ENCODE measurements around the gene ACSF3. TPM values are rescaled to one million over a fixed set of nuclear protein-coding genes. Genes with fewer than 3 reads are reported as not detected.
A peak's percentile ranks its signal among the peaks of the same experiment; 100 is the strongest.

Gene ACSF3
- total RNA-seq, 1 donor from 2014 or later, result 14.5 TPM

DNA sequence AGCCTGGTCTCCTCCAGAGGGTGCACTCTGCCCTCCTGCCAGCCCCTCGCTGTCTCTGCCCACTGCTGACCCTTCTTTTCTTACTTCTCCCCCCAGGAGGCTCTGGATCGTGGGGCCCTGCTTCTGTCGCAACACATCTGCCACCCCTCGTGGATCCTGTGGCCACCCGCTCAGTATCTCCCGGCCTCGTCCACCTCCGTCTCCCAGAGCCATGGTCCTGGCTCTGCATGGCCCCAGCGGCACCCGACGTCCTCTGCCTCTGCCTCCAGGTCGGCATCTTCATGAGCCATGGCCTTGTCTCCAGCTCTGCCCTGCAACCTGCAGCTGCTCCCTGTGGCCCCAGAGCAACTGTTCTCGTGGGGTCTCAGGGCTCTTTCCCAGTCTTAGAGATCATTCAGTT lies 12.1 kb upstream of the ACSF3 start:
- Histone ChIP-seq H3K4me1 (no peaks in the 10 kb centered on the region), H3K4me2 (no peak overlapping the region), H3K9me3 (ENCODE audit: low read depth) (no peaks in the 10 kb centered on the region), H3K27ac (no peak overlapping the region), H3K36me3 (no peaks in the 10 kb centered on the region), H3K4me3 (no peak overlapping the region), H3K79me2 (ENCODE audit: low read depth) (no peaks in the 10 kb centered on the region), H3F3A (ENCODE audit: low read depth) (no peaks in the 10 kb centered on the region), H3K9ac (no peak overlapping the region), H2AFZ (replicated peaks) (no peak overlapping the region), H3K27me3 (no peaks in the 10 kb centered on the region), H4K20me1 (ENCODE audit: low read depth) (no peaks in the 10 kb centered on the region)
- no peak overlapping the region for H3K4me3 Mint-ChIP-seq
- peaks cover 2% of the 10 kb centered on the region for H3K9me3 Mint-ChIP-seq
- H3K36me3 Mint-ChIP-seq, result no peaks in the 10 kb centered on the region
- no peak for TF ChIP-seq EZH2 (IDR thresholded peaks at IDR 0.05)
- TF ChIP-seq, protein P1, sequence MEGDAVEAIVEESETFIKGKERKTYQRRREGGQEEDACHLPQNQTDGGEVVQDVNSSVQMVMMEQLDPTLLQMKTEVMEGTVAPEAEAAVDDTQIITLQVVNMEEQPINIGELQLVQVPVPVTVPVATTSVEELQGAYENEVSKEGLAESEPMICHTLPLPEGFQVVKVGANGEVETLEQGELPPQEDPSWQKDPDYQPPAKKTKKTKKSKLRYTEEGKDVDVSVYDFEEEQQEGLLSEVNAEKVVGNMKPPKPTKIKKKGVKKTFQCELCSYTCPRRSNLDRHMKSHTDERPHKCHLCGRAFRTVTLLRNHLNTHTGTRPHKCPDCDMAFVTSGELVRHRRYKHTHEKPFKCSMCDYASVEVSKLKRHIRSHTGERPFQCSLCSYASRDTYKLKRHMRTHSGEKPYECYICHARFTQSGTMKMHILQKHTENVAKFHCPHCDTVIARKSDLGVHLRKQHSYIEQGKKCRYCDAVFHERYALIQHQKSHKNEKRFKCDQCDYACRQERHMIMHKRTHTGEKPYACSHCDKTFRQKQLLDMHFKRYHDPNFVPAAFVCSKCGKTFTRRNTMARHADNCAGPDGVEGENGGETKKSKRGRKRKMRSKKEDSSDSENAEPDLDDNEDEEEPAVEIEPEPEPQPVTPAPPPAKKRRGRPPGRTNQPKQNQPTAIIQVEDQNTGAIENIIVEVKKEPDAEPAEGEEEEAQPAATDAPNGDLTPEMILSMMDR (IDR thresholded peaks at IDR 0.05), result no peak
- no peak for TF ChIP-seq EZH2phosphoT487 (IDR thresholded peaks at IDR 0.05)
- no peak overlapping the region for H3K27ac Mint-ChIP-seq
- no peak for DNase-seq (ENCODE audit: low spot score)
- peaks cover 8% of the 10 kb centered on the region for H3K4me1 Mint-ChIP-seq
- peaks cover 5% of the 10 kb centered on the region for H3K27me3 Mint-ChIP-seq (ENCODE audit: insufficient read depth, low read depth)

DNA sequence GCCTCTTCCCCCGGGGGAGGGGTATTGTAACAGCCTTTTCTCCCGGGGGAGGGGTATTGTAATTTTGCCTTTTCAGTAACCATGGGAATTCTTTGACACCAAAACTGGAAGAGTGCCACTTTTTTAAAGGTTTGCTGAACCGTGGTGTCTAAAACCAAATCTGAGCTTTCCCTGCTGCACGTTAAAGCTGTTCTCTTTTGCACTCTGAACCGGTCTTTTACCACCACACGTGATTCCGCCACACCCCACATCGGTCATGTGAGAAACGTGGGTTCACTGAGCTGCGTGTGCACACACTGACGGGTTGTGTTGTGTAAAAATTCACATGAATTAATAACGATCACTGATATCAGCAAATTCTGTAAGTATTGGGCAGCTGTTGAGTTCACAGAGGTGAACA lies 9.2 kb upstream of the ACSF3 start:
- TF ChIP-seq, protein P1 (IDR thresholded peaks at IDR 0.05), result no peak
- TF ChIP-seq EZH2phosphoT487 (IDR thresholded peaks at IDR 0.05), result no peak
- no peak for TF ChIP-seq EZH2 (IDR thresholded peaks at IDR 0.05)
- peak overlapping the region; percentile 93 for H3K27ac Mint-ChIP-seq
- Histone ChIP-seq H3K4me3 (no peak overlapping the region), H3K27ac (no peak overlapping the region), H3K36me3 (no peaks in the 10 kb centered on the region), H3K27me3 (peaks cover 6% of the 10 kb centered on the region), H3K9ac (no peak overlapping the region), H3K4me1 (no peaks in the 10 kb centered on the region), H2AFZ (replicated peaks) (no peak overlapping the region), H3K9me3 (ENCODE audit: low read depth) (no peaks in the 10 kb centered on the region), H3K79me2 (ENCODE audit: low read depth) (no peaks in the 10 kb centered on the region), H3K4me2 (no peak overlapping the region), H4K20me1 (ENCODE audit: low read depth) (no peaks in the 10 kb centered on the region), H3F3A (ENCODE audit: low read depth) (no peaks in the 10 kb centered on the region)
- H3K27me3 Mint-ChIP-seq (ENCODE audit: insufficient read depth, low read depth), result peaks cover 13% of the 10 kb centered on the region
- no peaks in the 10 kb centered on the region for H3K36me3 Mint-ChIP-seq
- peak overlapping the region; percentile 41 for H3K4me3 Mint-ChIP-seq
- no peak for DNase-seq (ENCODE audit: low spot score)
- peaks cover 2% of the 10 kb centered on the region for H3K9me3 Mint-ChIP-seq
- H3K4me1 Mint-ChIP-seq, result peaks cover 10% of the 10 kb centered on the region

DNA sequence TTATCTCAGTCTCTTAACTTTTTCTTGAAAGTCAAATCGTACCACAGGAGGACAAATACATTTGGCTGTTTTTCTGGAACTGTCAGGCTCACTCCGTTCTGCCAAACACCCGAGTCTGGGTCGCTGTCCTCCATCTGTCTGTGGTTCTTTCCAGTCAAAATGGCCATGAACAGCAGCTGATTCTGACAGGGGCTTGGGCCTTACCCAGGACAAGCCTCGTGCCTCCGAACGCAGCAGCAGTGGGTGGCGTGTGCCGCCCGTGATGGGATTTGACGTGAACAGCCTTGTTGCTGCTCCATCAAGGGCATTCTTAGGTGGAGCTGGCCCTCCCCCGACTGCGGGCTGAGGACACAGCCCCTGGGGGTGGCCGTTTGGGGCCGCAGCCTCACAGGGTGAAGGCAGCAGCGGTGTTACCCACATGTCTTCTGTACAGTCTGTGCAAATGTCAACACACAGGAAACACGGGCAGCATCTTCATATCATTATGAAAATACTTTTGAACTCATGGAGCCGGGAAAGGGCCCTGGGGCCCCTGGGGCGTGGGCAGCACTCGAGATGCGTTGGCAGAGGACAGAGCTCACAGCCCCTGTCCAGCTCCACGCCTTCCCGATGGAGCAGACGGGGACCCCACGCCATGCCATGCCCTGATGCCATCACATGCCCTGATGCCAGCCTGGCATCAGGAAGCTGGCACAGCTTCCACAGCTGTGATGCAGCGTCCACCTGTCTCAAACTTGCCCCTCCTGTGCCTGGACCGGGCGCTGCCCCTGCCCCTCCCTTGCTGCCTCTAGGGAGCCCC lies 8.6 kb upstream of the ACSF3 start:
- no peak overlapping the region for H3K4me3 ChIP-seq
- Mint-ChIP-seq H3K4me1 (peaks cover 12% of the 10 kb centered on the region), H3K9me3 (peaks cover 2% of the 10 kb centered on the region), H3K36me3 (no peaks in the 10 kb centered on the region), H3K27ac (no peak overlapping the region), H3K27me3 (ENCODE audit: insufficient read depth, low read depth) (peaks cover 18% of the 10 kb centered on the region), H3K4me3 (no peak overlapping the region)
- no peak for DNase-seq (ENCODE audit: low spot score)
- no peak overlapping the region for H3K9ac ChIP-seq
- H3K9me3 ChIP-seq (ENCODE audit: low read depth), result no peaks in the 10 kb centered on the region
- no peak overlapping the region for H2AFZ ChIP-seq (replicated peaks)
- TF ChIP-seq EZH2 (IDR thresholded peaks at IDR 0.05), result no peak
- TF ChIP-seq, protein P1 (IDR thresholded peaks at IDR 0.05), result no peak
- no peaks in the 10 kb centered on the region for H3K36me3 ChIP-seq
- H4K20me1 ChIP-seq (ENCODE audit: low read depth), result no peaks in the 10 kb centered on the region
- H3K27me3 ChIP-seq, result peaks cover 12% of the 10 kb centered on the region
- H3F3A ChIP-seq (ENCODE audit: low read depth), result no peaks in the 10 kb centered on the region
- H3K79me2 ChIP-seq (ENCODE audit: low read depth), result no peaks in the 10 kb centered on the region
- no peaks in the 10 kb centered on the region for H3K4me1 ChIP-seq
- no peak overlapping the region for H3K27ac ChIP-seq
- no peak overlapping the region for H3K4me2 ChIP-seq

Data from neural progenitor cell (in vitro differentiated cells).